ENCODE measurements around the gene TRAPPC2B.
"Not testable (repeated sequence)": the region's sequence is repeated elsewhere in the genome, so short reads cannot be mapped to it uniquely, and the experiment has no call there.

The TRAPPC2B gene

DNA sequence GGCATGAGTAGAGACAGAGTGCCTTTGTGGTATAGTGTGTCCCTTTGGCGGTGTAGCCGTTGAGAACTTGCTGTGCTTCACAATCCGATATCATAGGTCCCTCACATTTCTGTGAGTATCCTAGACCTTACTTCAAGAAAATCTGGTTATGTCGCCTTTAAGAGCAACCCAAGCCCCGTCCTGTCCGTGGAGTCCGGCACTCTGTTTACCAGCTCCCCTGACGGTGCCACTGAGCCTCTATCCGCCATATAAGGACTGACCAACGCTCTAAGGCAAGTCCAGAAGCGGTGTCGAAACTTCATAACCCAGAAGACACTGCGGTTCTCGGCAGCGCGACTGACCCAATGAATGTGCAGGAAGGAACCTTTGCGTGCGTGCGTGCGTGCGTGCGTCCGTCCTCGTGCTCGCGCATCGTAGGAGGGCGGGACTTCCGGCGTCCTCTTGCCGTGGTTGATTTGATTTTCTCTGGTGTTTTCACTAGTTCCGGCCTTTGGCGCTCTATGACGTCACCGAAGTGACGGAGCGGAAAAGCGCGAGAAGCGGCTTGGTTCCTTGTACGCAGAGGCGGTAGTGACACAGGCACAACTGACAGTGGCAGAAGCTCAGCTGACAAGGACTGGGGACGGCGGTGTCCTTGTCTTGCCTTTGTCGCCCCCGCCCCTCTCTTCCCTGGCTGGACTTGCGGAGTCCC, at the start of gene TRAPPC2B, which contains the start of gene ZNF547:
TRAPPC2B (plus strand) TSS at position 555 of the 691 bp plus-strand sequence. CDS start 1,283 bp downstream, outside the sequence.
ZNF547 (plus strand) TSS at position 555 of the 691 bp plus-strand sequence. CDS start 5,005 bp downstream, outside the sequence.
- DNase-seq, result peak; percentile 99

DNA sequence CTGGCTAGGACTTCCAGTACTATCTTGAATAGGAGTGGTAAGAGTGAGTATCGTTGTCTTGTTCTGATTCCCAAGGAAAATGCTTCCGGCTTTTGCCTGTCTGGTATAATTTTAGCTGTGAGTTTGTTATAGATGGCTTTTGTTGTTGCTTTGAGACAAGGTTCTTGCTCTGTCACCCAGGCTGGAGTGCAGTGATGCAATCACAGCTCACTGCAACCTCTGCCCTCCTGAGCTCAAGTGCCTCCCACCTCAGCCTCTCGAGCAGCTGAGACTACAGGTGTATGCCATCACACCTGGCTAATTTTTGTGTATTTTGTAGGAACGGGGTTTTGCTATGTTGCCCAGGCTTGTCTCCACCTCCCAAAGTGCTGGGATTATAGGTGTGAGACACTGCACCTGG, 49.2 kb upstream of the TRAPPC2B start:
- DNase-seq, result no peak

DNA sequence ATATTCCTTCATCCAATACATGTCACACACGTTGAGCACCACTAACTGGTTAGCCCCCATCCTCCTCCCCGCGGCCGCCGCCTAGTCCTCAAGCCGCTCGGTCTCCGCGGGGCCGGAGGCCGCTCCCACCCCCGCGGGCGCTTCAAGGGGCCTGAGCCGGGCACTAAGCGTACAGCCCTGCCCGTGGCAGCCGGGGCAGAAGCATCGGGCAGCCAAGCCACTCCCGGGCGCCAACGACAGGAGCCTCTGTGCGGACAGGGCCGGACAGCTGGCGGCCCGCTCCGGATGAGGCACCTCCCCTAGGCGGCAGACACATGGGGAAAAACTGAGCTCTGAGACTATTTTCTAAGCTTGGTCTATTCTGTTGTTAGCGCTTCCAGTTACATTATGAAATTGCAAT, 45.8 kb upstream of the TRAPPC2B start:
- DNase-seq, result no peak

DNA sequence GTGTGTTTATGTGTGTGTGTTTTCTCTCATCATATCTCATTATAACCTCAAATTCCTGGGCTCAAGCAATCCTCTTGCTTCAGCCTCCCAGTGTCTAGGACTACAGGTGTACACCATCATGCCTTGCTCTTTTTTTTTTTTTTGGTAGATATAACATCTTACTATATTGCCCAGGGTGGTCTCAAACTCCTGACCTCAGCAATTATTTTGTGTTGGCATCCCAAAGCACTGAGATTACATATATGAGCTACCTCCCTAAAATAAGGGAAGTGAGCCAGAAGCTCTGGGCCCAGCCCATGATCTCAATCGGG, 43.5 kb upstream of the TRAPPC2B start:
- no peak for DNase-seq

DNA sequence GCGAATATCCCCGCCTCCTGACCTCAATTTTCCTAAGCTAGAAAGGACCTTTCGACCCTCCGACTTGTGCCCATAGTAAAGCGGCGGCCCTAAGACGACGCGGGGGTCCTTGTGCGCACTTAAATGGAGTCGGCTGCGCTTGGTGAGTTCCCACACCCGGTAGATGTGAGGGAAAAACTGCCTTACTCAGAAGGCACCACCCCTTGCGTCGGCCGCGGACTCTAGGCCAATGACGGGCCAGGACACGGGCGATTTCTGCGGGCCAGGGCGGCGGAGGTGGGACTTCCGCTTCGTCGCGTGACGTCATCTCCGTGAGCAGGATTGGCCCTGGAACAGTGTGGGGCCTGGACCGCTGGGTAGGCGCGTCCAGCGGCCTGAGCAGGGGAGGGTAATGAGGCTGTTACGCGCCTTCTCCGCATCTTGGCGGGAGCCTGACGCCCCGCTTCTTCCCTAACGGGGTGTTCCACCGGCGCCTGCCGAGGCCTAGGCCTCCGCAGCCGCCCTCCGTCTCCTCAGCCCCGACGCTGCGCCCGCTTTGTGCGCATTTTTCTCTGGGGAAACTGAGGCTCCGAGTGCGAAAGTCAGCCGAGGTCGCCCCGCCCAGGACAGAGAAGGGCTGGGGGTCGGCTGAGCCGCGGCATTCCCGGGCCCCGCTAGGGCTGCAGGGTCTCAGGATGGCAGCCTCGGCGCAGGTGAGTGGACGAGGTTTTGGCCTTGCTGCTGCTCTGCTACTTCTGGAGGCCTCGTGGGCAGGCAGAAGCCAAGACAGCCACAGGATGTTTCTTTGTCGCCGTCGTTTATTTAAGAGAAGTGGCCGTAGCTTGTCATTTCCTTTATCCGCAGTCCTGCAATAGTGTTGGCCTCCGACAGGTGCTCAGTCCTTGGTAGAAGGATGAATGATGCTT, 42.9 kb upstream of the TRAPPC2B start, which contains the start of gene ZNF543:
ZNF543 (plus strand) TSS at position 293 of the 905 bp plus-strand sequence; CDS start at position 675, 382 bp downstream.
- peak; percentile 93 for DNase-seq

DNA sequence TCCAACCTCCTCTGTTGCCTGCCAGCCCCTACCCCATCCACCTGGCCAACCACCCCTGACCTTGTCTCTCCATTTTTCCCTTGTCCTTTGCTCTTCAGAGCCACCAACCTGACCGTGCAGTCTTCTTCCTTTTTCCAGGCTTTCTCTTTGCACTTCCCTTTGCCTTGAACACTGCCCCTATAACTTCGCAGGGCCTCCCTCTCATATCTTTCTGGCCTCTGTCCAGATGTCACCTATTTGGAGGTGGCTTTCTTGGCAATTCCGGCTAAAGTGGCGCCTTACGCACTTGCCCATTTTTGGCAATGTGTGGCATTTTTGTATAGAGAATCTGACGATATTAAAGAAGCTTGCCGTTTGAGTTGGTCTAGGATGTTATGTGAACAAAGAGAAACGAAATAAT, 42.2 kb upstream of the TRAPPC2B start:
- no peak for DNase-seq

DNA sequence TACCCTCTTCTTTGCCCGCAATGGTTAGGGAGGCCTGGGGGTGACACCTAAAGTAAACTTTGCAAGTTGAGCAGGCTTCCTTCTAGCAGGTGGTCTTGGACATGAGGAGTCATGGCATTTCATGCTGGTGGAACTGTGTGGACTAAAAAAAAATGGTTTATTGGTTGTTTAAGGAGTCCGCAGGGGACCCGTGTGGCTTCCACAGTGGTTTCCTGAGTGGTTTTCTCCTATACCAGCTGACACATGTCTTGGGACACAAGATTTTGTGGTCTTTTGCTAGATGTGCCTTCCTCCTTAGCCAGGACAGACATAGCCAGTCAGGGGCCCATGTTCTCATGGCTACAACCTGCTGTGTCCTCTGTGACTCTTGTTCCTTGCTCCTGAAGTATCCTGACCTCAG, 41.6 kb upstream of the TRAPPC2B start:
- DNase-seq, result no peak

DNA sequence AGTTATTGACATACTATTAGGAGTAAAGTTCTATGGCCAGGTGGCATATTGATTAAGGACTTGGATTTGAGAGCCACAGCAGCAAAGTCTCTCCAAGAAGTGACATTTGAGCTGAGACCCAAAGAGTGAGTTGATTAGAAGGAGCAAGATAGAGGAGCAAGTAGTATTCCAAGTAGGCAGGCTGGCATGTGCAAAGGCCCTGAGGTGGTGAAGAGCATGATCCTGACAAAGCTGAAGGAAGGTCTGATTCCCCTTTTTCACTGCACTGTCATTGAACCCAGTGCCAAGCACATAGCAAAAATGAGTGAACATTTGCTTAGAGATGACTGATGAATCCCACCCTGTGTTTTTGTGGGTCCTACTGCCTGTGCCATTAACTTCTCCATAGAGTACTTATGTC, 38.4 kb upstream of the TRAPPC2B start:
- DNase-seq, result no peak

DNA sequence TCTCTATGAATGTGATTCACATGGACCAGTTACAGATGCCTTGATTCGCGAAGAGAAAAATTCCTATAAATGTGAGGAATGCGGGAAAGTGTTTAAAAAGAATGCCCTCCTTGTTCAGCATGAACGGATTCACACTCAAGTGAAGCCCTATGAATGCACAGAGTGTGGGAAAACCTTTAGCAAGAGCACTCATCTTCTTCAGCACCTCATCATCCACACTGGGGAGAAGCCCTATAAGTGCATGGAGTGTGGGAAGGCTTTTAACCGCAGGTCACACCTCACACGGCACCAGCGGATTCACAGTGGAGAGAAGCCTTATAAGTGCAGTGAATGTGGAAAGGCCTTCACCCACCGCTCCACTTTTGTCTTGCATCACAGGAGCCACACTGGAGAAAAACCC, 35.4 kb upstream of the TRAPPC2B start:
- no peak for DNase-seq

DNA sequence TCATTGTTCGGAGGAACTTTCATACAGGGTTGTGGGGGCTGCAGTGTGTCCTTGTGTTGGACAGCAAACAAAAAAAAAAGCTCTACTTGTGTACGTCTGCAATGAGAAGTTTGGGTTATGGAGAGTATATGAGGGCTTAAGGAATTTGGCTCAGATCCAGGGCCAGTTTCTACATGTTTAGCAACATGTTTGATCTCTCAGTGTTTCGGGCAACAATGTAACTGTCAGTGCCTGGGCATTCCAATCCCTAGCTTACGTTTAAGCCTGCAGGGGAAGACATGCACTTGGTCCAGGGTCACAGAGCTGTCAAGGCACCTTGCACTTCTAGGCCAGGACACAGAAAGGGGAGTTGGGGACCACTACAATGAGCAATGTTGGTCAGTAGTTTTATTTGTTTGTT, 29.2 kb upstream of the TRAPPC2B start:
- no peak for DNase-seq

DNA sequence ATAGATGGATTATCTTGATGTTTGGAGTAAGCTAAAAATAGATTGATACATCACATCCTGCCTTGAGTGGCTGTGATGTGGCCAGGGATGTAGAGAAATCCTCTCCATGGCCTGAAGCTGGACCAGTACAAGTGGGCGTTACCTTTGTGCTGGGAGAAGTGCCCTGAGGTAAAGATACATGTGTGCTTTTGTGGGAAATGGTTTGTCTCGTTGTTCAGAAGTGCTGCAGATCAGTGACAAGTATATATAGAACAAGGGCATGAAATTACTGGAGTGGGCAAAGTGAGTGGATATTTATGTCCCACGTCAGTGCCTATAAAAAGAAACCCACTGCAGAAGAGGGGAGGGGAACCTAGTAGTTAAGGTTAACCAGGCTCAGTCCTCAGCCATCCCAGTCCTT, 24.5 kb upstream of the TRAPPC2B start:
- DNase-seq, result no peak

DNA sequence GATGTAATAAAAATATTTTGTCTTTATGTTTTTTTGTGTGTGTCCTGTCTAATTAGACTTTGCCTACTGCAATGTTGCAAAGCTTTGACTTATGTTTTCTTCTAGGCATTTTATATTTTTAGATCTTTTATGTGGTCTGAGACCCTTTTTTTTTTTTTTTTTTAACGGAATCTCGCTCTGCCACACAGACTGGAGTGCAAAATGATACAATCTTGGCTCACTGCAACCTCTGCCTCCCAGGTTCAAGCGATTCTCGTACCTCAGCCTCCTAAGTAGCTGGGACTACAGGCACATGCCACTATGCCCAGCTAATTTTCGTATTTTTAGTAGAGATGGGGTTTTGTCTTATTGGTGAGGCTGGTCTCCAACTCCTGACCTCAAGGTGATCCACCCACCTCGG, 20.8 kb upstream of the TRAPPC2B start:
- no peak for DNase-seq

DNA sequence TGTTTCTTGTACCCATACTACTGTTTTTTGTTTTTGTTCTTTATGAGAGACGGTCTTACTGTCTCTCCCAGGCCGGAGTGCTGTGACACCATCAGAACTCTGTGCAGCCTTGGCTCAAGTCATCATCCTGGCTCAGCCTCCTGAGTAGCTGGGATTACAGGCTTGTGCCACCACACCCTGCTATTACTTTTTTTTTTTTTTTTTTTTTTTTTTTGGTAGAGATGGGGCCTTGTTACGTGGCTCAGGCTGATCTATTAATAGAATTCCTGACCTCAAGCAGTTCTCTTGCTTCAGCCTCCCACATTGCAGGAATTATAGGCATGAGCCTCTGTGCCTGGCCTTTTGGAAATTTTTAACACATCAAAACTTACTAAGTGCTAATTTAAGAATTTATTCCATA, 15.2 kb upstream of the TRAPPC2B start:
- DNase-seq, result no peak

DNA sequence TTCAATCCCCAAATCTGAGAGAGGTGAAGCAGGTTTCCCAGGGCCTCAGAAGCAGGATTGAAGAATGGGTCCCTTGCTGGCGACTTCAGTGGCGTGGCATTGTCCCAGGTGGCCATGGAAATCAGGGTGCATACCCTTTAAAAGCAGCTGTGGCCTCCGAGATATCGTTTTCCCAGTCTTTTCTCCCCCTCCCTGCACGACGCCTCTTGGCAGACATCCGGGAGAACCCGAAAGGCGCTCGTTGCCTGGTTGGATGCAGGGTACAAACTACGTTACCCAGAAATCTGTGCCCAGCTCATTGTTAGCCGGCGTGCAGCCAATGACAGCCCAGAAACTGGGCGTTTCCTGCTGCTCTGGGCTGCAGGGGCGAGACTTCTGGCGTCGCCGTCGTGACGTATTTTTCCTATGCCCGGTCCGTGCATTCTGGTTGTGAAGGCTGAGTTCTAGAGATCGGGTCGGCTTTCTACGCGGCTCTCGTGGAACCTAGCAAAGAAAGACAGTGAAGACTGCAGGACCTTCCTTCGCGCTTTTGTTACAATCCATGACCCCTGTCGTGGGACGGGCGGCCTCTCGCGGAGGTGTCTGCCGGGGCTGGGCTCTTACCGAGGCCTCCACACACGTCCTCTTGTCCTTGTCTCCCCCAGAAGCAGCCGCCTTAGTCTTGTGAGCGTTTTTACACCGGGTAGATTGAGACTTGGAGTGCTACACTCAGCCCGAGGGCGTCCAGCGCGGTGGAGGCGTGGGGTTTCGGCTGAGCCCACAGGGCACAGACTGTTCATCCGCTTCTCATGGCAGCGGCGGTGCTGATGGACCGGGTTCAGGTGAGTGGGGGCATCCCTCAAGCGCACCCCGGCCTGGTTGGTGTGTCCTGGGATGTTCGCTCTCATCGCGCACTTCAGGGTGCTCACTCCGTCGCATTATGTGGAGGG, 12.2 kb upstream of the TRAPPC2B start, which contains the start of gene ZNF304:
ZNF304 (plus strand) TSS at position 395 of the 929 bp plus-strand sequence; CDS start at position 789, 394 bp downstream.
- peak; percentile 93 for DNase-seq

DNA sequence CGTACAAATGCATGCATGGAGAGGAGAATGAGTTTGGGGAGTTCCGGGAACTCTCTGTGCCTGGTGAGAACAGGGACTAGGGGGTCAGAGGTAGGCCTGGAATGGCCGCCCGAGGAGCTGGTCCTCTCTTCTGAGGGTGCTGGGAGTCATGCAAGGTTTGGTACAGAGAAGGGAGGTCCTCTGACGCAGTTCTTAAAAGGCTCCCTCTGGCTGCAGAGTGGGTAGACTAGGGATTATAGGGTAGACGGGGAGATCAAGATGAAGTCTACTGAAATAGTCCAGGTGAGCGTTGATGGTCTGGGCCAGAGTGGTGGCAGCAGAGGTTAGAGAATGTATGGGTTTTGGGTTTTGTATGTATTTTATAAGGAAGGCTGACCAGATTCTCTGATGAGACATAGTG, 11.5 kb upstream of the TRAPPC2B start:
- DNase-seq, result no peak

DNA sequence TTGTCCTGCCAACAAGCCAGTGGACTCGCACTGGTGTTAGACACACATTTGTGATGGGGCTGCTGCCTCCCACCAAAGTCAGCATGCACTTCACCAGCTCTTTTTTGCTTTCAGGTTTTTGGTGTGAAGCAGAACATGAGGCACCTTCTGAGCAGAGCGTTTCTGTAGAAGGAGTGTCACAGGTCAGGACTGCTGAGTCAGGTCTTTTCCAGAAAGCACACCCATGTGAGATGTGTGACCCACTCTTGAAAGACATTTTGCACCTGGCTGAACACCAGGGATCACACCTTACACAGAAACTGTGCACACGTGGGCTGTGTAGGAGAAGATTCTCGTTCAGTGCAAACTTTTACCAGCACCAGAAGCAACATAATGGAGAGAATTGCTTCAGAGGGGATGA, 7.4 kb upstream of the TRAPPC2B start:
- DNase-seq, result no peak

DNA sequence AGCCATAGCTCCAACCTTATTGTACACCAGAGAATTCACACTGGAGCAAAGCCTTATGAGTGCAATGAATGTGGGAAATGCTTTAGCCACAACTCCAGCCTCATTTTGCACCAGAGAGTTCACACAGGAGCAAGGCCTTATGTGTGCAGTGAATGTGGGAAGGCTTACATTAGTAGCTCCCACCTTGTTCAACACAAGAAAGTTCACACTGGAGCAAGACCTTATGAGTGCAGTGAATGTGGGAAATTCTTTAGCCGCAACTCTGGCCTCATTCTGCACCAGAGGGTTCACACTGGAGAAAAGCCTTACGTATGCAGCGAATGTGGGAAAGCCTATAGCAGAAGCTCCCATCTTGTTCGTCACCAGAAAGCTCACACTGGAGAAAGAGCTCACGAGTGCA, 5.9 kb upstream of the TRAPPC2B start:
- no peak for DNase-seq

DNA sequence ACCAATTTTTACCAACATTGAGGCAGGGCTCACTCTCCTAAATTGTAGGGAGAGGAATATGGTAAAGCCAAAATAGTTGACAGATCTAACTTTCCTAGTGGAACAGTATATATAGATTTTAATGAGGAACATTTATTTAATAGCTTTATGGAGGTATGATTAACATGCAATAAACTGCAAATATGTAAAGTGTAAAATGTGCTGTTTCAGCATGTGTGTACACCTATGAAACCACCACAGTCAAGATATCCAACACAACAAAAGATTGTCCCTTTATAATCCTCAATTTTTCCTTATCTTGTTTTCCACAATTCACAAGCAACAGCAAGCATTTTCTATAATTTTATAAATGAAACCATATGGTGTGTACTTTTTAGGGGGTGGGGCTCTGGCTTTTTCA, 4.1 kb upstream of the TRAPPC2B start:
- no peak for DNase-seq

DNA sequence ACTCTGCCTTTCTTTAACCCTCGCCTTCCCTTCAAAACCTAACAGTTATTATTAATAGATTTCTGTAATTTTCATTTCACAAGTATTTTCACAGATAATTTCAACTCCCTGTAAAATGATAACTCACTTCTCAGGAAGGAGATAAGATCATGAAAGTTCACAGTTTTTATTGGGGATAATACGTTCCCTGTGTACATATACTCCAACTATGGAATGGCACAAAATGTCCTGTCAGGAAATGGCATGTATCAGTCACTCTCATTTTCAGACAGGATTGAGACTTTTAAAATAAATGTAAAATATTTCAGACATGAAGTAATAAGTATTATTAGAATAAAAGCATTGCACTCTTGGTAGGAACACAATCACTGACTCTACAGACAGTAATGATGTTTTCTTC, 932 bp upstream of the TRAPPC2B start:
- no peak for DNase-seq

DNA sequence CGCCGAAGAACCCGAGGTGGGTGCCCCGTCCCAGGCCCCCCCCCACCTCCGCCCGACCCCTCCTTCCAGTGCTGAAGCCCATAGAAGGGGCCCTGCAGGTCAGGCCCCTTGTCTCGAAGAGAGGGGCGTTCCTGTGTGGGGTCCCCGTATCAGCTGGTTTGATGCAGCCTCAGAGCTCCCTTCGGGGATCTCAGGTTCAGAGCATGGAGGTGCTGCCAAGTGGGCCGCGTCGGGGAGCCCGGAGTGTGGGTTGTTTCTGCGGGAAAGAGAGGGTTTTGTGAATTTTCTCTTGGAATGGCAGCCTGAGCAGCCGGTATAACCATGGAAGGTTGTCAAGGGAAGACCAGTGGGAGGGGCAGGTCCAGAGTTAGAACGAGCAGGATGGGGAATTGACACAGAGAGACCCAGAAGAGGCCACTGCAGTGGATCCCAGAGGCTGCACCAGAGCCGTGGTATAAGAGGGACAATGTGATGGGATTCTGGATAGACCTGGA, 384 bp downstream of the TRAPPC2B start:
- no peak for DNase-seq

DNA sequence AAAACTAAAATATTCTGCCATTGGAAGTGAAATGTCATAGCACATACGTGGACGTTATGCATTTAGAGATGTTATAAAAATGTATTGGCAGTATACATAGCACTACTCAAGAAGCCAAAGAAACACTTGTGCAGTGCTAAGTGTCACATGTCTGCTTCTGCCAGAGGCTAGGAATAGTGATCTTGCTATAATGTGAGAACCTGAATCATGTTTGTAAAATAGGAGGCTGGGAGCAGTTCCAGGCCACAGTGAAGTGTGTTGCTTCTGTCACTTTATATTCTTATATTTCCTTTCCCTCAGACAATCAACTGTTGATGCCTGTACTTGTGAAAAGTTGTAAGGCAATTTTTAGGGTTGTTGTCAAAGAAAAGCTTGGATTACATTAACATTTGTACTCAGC, 3.4 kb downstream of the TRAPPC2B start:
- DNase-seq, result no peak

DNA sequence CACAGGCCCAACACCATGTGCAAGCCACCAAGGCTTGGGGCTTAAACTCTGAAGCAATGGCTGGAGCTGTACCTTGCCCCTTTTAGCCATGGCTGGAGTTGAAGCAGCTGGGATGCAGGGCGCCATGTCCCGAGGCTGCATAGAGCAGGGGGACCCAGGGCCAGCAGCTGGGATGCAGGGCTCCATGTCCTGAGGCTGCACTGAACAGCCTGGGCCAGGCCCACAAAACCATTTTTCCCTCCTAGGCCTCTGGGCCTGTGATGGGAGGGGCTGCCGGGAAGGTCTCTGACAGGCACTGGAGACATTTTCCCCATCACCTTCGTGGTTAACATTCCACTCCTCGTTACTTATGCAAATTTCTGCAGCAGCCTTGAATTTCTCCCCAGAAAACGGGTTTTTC, 10.8 kb downstream of the TRAPPC2B start:
- DNase-seq, result no peak

DNA sequence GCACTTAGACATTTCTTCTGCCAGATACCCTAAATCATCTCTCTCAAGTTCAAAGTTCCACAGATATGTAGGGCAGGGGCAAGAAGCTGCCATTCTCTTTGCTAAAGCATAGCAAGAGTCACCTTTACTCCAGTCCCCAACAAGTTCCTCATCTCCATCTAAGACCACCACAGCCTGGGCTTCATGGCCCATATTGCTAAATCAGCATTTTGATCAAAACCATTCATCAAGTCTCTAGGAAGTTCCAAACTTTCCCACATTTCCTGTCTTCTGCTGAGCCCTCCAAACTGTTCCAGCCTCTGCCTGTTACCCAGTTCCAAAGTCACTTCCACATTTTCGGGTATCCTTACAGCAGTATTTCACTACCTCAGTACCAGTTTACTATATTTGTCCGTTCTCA, 11.3 kb downstream of the TRAPPC2B start:
- DNase-seq, result not testable (repeated sequence)
